NB4 (cell line): ENCODE results near the gene CIAO2B.
"Not testable (repeated sequence)": the region's sequence is repeated elsewhere in the genome, so short reads cannot be mapped to it uniquely, and the experiment has no call there.

Source experiments
- DNase-seq: peaks from one replicate; pipeline ENCODE4 v3.0.0; 2010; ENCODE audit warnings: low read depth
- H3K4me3 ChIP-seq: one replicate; pipeline ENCODE4 v1.5.1; 2011; ENCODE audit warnings: mild to moderate bottlenecking, low read depth, low read length, moderate library complexity
- MYC ChIP-seq: IDR thresholded peaks from 2 replicates; pipeline ENCODE4 v1.6.1; 2011; ENCODE audit warnings: low read depth, low read length
- POLR2A ChIP-seq: IDR thresholded peaks from 2 replicates; pipeline ENCODE4 v1.6.1; 2011; ENCODE audit warnings: mild to moderate bottlenecking; ENCODE audit not compliant: insufficient read length; ENCODE audit errors: extremely low read depth
- TF ChIP-seq, protein P1 (sequence below): IDR thresholded peaks from 2 replicates; pipeline ENCODE4 v1.6.1; 2011; ENCODE audit warnings: low read depth, low read length
- TF ChIP-seq, protein P2 (sequence below): IDR thresholded peaks from one replicate; pipeline ENCODE4 v1.5.1; 2012; ENCODE audit warnings: low read depth, low read length

Gene CIAO2B

DNA sequence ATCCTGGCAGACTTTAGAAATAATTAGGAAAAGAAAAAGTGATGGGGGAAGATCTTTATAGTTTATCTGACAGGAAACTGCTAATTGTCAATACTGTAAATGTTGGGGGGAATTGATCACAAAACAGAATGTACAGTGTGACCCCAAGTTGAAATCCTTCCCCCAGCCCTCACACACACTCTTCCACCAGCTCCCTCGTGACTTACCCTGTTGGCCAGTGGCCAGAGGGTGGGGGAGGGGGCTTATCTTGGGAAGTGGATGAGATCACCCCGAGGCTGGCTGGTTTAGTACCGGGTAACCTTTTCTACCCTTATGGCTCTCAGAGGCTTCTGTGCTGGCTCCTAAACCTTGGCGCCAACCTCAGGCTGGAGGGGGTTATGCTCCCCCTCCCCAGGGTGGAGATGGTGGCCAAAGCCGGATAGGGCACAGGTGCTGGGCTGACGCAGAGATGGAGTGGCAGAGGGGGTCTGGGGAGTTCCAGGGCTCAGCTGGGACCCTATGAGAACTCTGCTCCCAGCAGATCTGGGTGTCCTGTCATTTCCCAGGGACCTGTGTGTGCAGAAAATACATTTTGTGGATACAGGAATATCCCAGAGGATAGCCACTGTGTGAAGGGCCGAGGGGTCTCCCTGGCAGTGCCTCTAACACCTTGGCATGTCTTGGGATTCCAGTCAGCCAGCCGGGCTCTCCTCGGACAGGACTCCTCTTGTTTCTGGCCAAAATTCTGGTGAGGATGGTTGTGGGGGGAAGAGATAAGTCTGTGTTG lies 34.1 kb downstream of the CIAO2B start:
- DNase-seq = peak; percentile 36
- no peak overlapping the region for H3K4me3 ChIP-seq
- TF ChIP-seq, protein P1, sequence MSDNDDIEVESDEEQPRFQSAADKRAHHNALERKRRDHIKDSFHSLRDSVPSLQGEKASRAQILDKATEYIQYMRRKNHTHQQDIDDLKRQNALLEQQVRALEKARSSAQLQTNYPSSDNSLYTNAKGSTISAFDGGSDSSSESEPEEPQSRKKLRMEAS = no peak
- TF ChIP-seq MYC (no peak), POLR2A (no peak)

DNA sequence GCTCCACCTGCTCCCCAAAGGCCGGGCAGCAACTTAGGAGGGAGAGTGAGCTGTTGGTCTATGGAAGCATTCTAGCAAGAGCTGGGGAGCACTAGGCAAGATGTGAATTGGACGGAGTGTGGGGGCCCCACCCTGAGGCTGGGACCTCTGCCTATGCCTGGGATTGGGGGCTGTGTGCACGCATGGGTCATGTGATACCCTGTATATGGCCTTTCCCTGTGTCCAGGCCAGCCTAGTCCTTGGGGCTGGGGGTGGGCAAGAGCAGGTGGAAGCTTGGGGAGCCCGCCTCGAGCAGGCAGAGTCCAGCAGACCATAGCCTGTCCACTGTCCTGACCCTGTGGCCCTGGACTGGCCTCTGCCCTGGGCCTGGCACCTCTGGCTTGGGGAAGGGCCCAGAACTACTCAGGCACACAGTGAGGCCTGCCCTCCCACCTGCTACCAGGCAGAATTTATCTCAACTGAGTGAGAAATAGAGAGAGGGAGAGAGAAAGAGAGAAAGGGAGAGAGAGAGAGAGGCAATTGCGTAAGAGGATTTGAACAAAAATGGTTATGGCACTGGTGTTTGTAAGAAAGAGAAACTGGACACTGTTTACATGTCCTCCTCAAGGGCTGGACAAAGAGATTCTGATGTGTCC lies 34.8 kb downstream of the CIAO2B start:
- DNase-seq = no peak
- H3K4me3 ChIP-seq = no peak overlapping the region

DNA sequence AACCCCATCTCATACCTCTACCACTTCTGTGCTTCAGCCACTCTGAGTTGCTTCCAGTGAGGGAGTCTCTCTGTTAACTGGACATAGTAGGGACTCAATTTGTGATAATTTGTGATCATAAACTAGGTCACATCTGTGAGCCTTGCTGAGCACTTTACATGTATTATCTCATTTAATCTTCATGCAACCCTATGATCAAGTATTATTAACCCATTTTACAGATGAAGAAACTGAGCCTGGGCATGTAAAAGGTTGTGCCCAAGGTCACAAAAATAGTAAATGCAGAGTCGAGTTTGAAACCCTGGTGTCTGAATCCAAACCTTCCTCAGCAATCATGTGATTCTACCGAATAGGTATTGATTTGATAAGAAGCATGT lies 35.3 kb downstream of the CIAO2B start:
- DNase-seq = no peak
- no peak overlapping the region for H3K4me3 ChIP-seq
- TF ChIP-seq, protein P1 = no peak
- TF ChIP-seq MYC = no peak
- TF ChIP-seq POLR2A = no peak
- TF ChIP-seq, protein P2, sequence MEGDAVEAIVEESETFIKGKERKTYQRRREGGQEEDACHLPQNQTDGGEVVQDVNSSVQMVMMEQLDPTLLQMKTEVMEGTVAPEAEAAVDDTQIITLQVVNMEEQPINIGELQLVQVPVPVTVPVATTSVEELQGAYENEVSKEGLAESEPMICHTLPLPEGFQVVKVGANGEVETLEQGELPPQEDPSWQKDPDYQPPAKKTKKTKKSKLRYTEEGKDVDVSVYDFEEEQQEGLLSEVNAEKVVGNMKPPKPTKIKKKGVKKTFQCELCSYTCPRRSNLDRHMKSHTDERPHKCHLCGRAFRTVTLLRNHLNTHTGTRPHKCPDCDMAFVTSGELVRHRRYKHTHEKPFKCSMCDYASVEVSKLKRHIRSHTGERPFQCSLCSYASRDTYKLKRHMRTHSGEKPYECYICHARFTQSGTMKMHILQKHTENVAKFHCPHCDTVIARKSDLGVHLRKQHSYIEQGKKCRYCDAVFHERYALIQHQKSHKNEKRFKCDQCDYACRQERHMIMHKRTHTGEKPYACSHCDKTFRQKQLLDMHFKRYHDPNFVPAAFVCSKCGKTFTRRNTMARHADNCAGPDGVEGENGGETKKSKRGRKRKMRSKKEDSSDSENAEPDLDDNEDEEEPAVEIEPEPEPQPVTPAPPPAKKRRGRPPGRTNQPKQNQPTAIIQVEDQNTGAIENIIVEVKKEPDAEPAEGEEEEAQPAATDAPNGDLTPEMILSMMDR = no peak

More for the DNA sequence above, 34.8 kb downstream of the CIAO2B start:
- TF ChIP-seq, protein P1 = no peak
- TF ChIP-seq, protein P2 = no peak
- no peak for TF ChIP-seq MYC
- no peak for TF ChIP-seq POLR2A

DNA sequence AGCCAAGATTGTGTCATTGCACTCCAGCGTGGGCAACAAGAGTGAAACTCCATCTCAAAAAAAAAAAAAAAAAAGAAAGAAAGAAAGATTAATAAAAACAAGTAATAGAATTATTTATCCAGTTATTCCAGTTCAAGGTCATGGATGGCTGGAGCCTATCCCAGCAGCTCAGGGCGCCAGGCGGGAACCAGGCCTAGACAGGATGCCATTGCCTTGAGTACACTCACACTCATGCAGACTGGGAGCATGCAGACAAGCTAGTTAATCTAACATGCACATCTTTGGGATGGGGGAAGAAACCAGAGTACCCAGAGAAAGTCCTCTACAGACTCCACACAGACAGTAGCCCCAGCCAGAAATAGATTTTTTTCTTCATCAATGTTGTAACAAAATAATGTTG lies 36.0 kb downstream of the CIAO2B start:
- DNase-seq = no peak
- TF ChIP-seq, protein P2 = no peak
- TF ChIP-seq, protein P1 = no peak
- TF ChIP-seq POLR2A = no peak
- H3K4me3 ChIP-seq = no peak overlapping the region

DNA sequence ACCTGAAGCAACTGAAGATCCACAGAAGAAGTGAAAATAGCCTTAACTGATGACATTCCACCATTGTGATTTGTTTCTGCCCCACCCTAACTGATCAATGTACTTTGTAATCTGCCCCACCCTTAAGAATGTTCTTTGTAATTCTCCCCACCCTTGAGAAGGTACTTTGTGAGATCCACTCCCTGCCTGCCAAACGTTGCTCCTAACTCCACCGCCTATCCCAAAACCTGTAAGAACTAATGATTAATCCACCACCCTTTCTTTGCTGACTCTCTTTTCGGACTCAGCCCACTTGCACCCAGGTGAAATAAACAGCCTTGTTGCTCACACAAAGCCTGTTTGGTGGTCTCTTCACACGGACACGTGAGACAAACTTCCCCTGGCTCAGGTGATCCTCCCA lies 37.5 kb downstream of the CIAO2B start:
- not testable (repeated sequence) for H3K4me3 ChIP-seq, DNase-seq

DNA sequence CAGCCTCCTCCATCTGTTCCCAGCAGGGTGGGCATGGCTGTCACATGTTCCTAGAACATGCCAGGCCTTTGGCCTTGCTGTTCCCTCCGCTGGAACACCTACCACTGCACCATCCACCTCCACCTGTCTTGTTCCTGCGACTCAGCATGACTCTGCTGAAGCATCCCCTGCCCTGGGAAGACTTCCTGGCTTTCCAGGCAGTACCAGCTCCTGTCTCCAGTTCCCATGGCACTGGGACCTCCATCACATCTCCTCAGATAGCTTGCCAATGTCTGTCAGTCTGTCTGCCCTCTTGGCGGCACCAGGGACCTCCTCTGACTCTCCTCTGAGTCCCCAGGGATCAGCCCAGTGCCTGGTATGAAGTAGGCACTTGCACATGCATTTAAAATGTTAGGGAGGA lies 38.2 kb downstream of the CIAO2B start:
- DNase-seq = no peak
- TF ChIP-seq, protein P2 = no peak
- TF ChIP-seq, protein P1 = no peak
- TF ChIP-seq POLR2A (no peak), MYC (no peak)
- no peak overlapping the region for H3K4me3 ChIP-seq

DNA sequence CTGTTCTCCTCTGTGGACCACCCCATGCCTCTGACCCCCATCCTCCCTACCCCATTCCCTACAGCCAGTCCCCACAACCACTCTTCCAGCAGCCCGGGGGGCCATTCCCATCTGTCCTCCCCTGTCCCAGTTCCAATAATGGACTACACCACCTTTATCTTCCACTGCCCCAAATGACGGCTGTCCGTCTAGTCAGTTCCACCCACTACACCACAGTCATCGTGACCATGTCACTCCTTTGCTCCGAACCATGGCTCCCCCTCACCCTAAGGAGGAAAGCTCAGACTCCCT lies 38.6 kb downstream of the CIAO2B start:
- H3K4me3 ChIP-seq = no peak overlapping the region
- TF ChIP-seq POLR2A (no peak), MYC (no peak)
- TF ChIP-seq, protein P2 = no peak
- TF ChIP-seq, protein P1 = no peak
- DNase-seq = no peak
